Ishikawa (cell line): ENCODE data around the gene MAP1S.

Experiments used
- CEBPB ChIP-seq: IDR thresholded peaks from 2 replicates; pipeline ENCODE4 v1.6.1; 2012
- CREB1 ChIP-seq: IDR thresholded peaks from 2 replicates; pipeline ENCODE4 v1.6.1; 2012; ENCODE audit warnings: low read depth
- EGR1 ChIP-seq: IDR thresholded peaks from 2 replicates; pipeline ENCODE4 v1.6.1; 2012
- EP300 ChIP-seq: IDR thresholded peaks from 2 replicates; pipeline ENCODE4 v1.6.1; 2012; ENCODE audit warnings: borderline replicate concordance
- FOXM1 ChIP-seq: IDR thresholded peaks from 2 replicates; pipeline ENCODE4 v1.6.1; 2012; ENCODE audit warnings: low read depth, borderline replicate concordance
- NFIC ChIP-seq: IDR thresholded peaks from 2 replicates; pipeline ENCODE4 v1.6.1; 2012
- RAD21 ChIP-seq: IDR thresholded peaks from 2 replicates; pipeline ENCODE4 v1.6.1; 2012; ENCODE audit warnings: low read depth
- TAF1 ChIP-seq: IDR thresholded peaks from 2 replicates; pipeline ENCODE4 v1.6.1; 2012; ENCODE audit warnings: low read depth, mild to moderate bottlenecking
- TCF12 ChIP-seq: IDR thresholded peaks from 2 replicates; pipeline ENCODE4 v1.6.1; 2012; ENCODE audit warnings: low read depth
- TEAD4 ChIP-seq: IDR thresholded peaks from 2 replicates; pipeline ENCODE4 v1.6.1; 2012
- YY1 ChIP-seq: IDR thresholded peaks from 2 replicates; pipeline ENCODE4 v1.6.1; 2012; ENCODE audit warnings: low read depth
- ZBTB7A ChIP-seq: IDR thresholded peaks from 2 replicates; pipeline ENCODE4 v1.6.1; 2012; ENCODE audit warnings: low read depth
- TF ChIP-seq, protein P1 (sequence below): IDR thresholded peaks from 2 replicates; pipeline ENCODE4 v1.6.1; 2012
- TF ChIP-seq, protein P2 (sequence below): IDR thresholded peaks from 2 replicates; pipeline ENCODE4 v1.6.1; 2012
- TF ChIP-seq, protein P3 (sequence below): IDR thresholded peaks from 2 replicates; pipeline ENCODE4 v1.6.1; 2012; ENCODE audit warnings: low read depth, mild to moderate bottlenecking

MAP1S gene, protein sequence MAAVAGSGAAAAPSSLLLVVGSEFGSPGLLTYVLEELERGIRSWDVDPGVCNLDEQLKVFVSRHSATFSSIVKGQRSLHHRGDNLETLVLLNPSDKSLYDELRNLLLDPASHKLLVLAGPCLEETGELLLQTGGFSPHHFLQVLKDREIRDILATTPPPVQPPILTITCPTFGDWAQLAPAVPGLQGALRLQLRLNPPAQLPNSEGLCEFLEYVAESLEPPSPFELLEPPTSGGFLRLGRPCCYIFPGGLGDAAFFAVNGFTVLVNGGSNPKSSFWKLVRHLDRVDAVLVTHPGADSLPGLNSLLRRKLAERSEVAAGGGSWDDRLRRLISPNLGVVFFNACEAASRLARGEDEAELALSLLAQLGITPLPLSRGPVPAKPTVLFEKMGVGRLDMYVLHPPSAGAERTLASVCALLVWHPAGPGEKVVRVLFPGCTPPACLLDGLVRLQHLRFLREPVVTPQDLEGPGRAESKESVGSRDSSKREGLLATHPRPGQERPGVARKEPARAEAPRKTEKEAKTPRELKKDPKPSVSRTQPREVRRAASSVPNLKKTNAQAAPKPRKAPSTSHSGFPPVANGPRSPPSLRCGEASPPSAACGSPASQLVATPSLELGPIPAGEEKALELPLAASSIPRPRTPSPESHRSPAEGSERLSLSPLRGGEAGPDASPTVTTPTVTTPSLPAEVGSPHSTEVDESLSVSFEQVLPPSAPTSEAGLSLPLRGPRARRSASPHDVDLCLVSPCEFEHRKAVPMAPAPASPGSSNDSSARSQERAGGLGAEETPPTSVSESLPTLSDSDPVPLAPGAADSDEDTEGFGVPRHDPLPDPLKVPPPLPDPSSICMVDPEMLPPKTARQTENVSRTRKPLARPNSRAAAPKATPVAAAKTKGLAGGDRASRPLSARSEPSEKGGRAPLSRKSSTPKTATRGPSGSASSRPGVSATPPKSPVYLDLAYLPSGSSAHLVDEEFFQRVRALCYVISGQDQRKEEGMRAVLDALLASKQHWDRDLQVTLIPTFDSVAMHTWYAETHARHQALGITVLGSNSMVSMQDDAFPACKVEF

DNA sequence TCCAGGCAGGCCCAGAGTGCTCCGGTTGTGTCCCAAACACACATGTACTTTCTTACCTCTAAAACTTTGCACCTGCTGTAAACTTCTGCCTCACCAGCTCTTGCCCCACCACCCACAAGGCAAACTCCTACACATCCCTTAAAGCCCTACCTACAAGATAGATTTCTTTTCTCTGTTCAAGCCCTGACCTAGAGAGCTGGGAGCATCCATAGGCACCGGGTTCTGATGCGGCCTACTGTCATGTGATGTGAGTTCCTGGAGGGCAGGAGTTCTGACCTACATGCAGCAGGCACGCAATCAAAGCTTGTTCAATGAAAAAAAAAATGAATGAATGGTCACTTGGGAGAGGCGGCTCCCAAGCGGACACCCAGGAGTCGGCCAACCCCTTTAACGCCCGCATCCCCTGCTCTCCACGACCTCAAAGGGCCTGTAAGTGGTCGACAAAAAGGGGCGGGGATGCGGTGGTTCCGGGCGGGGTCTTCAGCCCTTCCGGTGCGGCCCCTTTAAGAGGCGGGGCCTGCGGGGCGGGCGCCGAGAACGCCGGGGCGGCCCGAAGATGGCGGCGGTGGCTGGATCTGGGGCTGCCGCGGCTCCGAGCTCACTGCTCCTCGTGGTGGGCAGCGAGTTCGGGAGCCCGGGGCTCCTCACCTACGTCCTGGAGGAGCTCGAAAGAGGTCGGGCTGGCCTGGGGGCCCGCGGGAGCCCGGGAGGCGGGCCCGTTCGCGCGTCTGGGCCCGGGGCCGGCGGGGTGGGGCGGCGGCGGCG is at the start of gene MAP1S:
MAP1S (plus strand) TSS at position 534 of the 765 bp plus-strand sequence; CDS start at position 557, 23 bp downstream.
- TF ChIP-seq, protein P1, sequence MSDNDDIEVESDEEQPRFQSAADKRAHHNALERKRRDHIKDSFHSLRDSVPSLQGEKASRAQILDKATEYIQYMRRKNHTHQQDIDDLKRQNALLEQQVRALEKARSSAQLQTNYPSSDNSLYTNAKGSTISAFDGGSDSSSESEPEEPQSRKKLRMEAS, result peak; percentile 24; the same call in 1 of the 2 replicates
- peak; percentile 80; the same call in 1 of the 2 replicates for TF ChIP-seq ZBTB7A
- no peak for TF ChIP-seq CREB1
- TF ChIP-seq CEBPB, result no peak
- no peak for TF ChIP-seq EGR1
- no peak for TF ChIP-seq EP300
- TF ChIP-seq TCF12, result no peak
- TF ChIP-seq FOXM1, result no peak
- peak; percentile 92 for TF ChIP-seq YY1
- no peak for TF ChIP-seq RAD21
- TF ChIP-seq NFIC, result no peak
- TF ChIP-seq TAF1, result peak; percentile 94
- TF ChIP-seq, protein P2, sequence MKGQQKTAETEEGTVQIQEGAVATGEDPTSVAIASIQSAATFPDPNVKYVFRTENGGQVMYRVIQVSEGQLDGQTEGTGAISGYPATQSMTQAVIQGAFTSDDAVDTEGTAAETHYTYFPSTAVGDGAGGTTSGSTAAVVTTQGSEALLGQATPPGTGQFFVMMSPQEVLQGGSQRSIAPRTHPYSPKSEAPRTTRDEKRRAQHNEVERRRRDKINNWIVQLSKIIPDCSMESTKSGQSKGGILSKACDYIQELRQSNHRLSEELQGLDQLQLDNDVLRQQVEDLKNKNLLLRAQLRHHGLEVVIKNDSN, result peak; percentile 37; the same call in 1 of the 2 replicates

DNA sequence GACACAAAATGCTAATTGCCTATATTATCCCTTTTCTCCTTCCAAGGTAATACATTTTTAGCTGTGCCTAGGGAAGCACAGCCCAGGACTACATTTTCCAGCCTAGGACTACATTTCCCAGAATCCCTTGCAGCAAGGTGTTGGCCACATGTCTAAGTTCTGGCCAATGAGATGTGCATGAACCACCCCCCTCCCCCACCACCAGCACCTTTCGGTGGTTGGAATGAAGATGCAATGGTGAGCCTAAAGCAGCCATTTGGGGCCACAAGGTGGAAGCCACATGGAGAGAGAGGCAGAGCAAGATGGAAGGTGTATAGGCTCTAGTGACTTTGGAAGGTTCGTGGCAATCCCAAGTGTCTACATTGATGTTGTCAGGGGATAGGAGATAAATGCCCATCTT is 47.4 kb upstream of the MAP1S start:
- TF ChIP-seq YY1, result peak; percentile 62; the same call in 1 of the 2 replicates
- TF ChIP-seq TAF1, result no peak
- TF ChIP-seq, protein P1, result peak; percentile 41; the same call in 1 of the 2 replicates
- TF ChIP-seq, protein P2, result peak; percentile 96
- TF ChIP-seq ZBTB7A, result no peak

DNA sequence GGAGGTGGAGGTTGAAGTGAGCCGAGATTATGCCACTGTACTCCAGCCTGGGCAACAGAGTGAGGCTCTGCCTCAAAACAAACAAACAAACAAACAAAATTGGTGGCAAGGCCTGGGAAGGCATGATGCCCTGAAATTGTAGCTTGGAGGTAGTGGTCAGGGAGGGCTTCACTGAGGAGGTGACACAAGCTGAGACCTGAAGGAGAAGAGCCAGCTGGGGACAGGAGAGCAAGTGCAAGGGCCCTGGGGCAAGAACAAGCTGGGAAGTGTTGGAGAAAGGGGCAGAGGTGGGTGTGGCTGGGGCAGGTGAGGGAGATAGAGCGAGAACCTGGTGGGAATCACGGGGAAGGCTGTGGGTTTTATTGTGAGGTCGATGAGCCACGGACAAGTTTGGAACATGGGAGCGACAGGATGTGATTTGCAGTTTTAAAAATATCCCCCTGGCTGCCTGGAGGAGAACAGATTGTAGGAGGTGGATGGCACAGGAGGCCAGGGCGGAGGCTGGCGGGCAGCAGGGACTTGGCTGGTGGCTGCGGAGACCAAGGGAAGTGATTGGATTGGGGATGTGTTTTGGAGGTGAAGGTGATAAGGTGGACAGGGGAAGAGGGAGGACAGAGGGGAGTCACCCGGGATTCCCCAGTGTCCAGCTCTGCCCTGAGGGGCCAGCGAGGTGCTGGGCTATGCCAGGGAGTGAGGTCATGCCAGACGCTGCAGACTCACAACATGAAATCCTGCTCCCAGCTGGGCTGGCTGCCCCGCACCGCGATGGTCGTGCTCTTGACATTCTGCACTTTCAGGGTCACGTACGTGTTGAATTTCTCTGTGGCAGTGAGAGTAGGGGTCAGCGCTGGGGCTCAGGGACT is 45.1 kb upstream of the MAP1S start:
- TF ChIP-seq ZBTB7A, result no peak
- no peak for TF ChIP-seq EGR1
- TF ChIP-seq TEAD4, result no peak
- TF ChIP-seq, protein P2, result no peak
- TF ChIP-seq CREB1, result no peak
- TF ChIP-seq YY1, result no peak
- no peak for TF ChIP-seq FOXM1
- no peak for TF ChIP-seq CEBPB
- TF ChIP-seq, protein P3, sequence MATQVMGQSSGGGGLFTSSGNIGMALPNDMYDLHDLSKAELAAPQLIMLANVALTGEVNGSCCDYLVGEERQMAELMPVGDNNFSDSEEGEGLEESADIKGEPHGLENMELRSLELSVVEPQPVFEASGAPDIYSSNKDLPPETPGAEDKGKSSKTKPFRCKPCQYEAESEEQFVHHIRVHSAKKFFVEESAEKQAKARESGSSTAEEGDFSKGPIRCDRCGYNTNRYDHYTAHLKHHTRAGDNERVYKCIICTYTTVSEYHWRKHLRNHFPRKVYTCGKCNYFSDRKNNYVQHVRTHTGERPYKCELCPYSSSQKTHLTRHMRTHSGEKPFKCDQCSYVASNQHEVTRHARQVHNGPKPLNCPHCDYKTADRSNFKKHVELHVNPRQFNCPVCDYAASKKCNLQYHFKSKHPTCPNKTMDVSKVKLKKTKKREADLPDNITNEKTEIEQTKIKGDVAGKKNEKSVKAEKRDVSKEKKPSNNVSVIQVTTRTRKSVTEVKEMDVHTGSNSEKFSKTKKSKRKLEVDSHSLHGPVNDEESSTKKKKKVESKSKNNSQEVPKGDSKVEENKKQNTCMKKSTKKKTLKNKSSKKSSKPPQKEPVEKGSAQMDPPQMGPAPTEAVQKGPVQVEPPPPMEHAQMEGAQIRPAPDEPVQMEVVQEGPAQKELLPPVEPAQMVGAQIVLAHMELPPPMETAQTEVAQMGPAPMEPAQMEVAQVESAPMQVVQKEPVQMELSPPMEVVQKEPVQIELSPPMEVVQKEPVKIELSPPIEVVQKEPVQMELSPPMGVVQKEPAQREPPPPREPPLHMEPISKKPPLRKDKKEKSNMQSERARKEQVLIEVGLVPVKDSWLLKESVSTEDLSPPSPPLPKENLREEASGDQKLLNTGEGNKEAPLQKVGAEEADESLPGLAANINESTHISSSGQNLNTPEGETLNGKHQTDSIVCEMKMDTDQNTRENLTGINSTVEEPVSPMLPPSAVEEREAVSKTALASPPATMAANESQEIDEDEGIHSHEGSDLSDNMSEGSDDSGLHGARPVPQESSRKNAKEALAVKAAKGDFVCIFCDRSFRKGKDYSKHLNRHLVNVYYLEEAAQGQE, result no peak
- no peak for TF ChIP-seq TCF12
- no peak for TF ChIP-seq NFIC
- TF ChIP-seq TAF1, result no peak
- TF ChIP-seq, protein P1, result no peak
- TF ChIP-seq EP300, result no peak
- no peak for TF ChIP-seq RAD21

DNA sequence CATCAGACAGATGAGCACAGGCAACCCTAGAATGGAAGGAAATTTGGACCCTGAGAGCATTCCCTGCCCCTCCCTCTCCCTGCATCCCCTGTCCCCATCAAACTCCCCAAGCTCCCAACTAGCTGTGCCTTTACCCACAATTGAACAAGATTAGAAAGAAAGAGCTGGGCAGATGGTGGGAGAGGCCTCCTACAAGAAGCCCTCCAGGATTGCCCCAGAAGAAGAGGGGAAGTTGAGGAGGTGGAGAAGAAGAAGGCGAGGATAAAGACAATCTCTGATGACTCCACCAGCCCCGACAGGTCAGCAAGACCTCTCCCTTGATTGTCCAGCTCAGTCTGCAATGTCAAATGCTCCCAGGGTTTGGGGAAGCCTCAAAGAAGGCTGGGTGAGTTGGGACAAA is 43.0 kb upstream of the MAP1S start:
- no peak for TF ChIP-seq NFIC
- no peak for TF ChIP-seq TAF1
- no peak for TF ChIP-seq CREB1
- TF ChIP-seq ZBTB7A, result no peak
- no peak for TF ChIP-seq EGR1
- TF ChIP-seq TEAD4, result no peak
- TF ChIP-seq, protein P1, result no peak
- TF ChIP-seq YY1, result no peak
- TF ChIP-seq RAD21, result no peak
- TF ChIP-seq, protein P3, result no peak
- no peak for TF ChIP-seq FOXM1
- TF ChIP-seq, protein P2, result no peak
- no peak for TF ChIP-seq EP300
- TF ChIP-seq CEBPB, result no peak
- TF ChIP-seq TCF12, result no peak
